Hepatocyte (in vitro differentiated cells): ENCODE measurements around the gene HSF5. TPM values are rescaled to one million over a fixed set of nuclear protein-coding genes. Genes with fewer than 3 reads are reported as not detected.

Source experiments
- DNase-seq: peaks from one replicate; pipeline ENCODE4 v3.0.0-alpha.2; 2016; ENCODE audit warnings: low spot score
- H2AFZ ChIP-seq: fragments of 200-600 bp; sonication (generic); 2 replicates; pipeline ENCODE4 v1.6.0; 2016; ENCODE audit warnings: antibody characterized with exemption, mild to moderate bottlenecking
- H3K27ac ChIP-seq: fragments of 200-600 bp; sonication (generic); 2 replicates; pipeline ENCODE4 v1.5.1; 2016; ENCODE audit warnings: mild to moderate bottlenecking
- H3K27me3 ChIP-seq: fragments of 200-600 bp; sonication (generic); 2 replicates; pipeline ENCODE4 v1.6.1; 2016
- H3K36me3 ChIP-seq: fragments of 200-600 bp; sonication (generic); replicated peaks from 2 replicates; pipeline ENCODE4 v1.5.1; 2016; ENCODE audit warnings: low read depth; ENCODE audit not compliant: insufficient read depth
- H3K4me1 ChIP-seq: fragments of 200-600 bp; sonication (generic); 2 replicates; pipeline ENCODE4 v1.5.1; 2016; ENCODE audit warnings: mild to moderate bottlenecking, moderate library complexity; ENCODE audit not compliant: insufficient read depth
- H3K4me2 ChIP-seq: fragments of 200-600 bp; sonication (generic); 2 replicates; pipeline ENCODE4 v1.6.0; 2016
- H3K4me3 ChIP-seq: fragments of 200-600 bp; sonication (generic); 2 replicates; pipeline ENCODE4 v1.5.1; 2016; ENCODE audit warnings: mild to moderate bottlenecking
- H3K79me2 ChIP-seq: fragments of 200-600 bp; sonication (generic); 2 replicates; pipeline ENCODE4 v1.6.0; 2017; ENCODE audit warnings: mild to moderate bottlenecking
- H3K9me2 ChIP-seq: fragments of 200-600 bp; sonication (generic); replicated peaks from 2 replicates; pipeline ENCODE4 v1.6.0; 2017; ENCODE audit warnings: mild to moderate bottlenecking; ENCODE audit not compliant: insufficient read depth
- H3K9me3 ChIP-seq: fragments of 200-600 bp; sonication (generic); 2 replicates; pipeline ENCODE4 v1.5.1; 2016; ENCODE audit warnings: low read depth, mild to moderate bottlenecking
- H4K20me1 ChIP-seq: fragments of 200-600 bp; sonication (generic); 2 replicates; pipeline ENCODE4 v1.6.0; 2016; ENCODE audit warnings: mild to moderate bottlenecking; ENCODE audit not compliant: insufficient read depth, poor library complexity, severe bottlenecking
- CTCF ChIP-seq: fragments of 200-600 bp; sonication (generic); IDR thresholded peaks from 2 replicates; pipeline ENCODE4 v1.5.1; 2016; ENCODE audit warnings: antibody characterized with exemption, mild to moderate bottlenecking; ENCODE audit not compliant: poor library complexity
- EZH2 ChIP-seq: fragments of 200-600 bp; sonication (generic); IDR thresholded peaks from 2 replicates; pipeline ENCODE4 v1.6.1; 2016; ENCODE audit warnings: antibody characterized with exemption, mild to moderate bottlenecking, borderline replicate concordance
- EZH2phosphoT487 ChIP-seq: fragments of 200-600 bp; sonication (generic); IDR thresholded peaks from one replicate; pipeline ENCODE4 v1.6.1; 2018; ENCODE audit warnings: antibody characterized with exemption, mild to moderate bottlenecking, low read depth, moderate library complexity; ENCODE audit not compliant: unreplicated experiment, severe bottlenecking
- WGBS: methylation state at CpG from one replicate; pipeline ENCODE4 v1.1.6; 2016; ENCODE audit warnings: low lambda C conversion rate; ENCODE audit errors: missing lambda C conversion rate; 5-methylcytosine and 5-hydroxymethylcytosine counted together
- polyA plus RNA-seq: library from polyadenylated mRNA; unstranded; fragments of >200 nt; fragmentation: Nextera tagmentation; extraction: Ambion mirVana; gene quantifications from 2 replicates; pipeline ENCODE4 v1.2.1, GENCODE V29; 2016
- total RNA-seq: library from RNA; depleted of rRNA; stranded (reverse); fragments of >200 nt; gene quantifications from 2 replicates; pipeline ENCODE4 v1.2.3, GENCODE V29; 2014

Gene HSF5
- total and polyA plus RNA-seq, 2 experiments from 2014 or later, result 0.03 TPM; not detected in 1

DNA sequence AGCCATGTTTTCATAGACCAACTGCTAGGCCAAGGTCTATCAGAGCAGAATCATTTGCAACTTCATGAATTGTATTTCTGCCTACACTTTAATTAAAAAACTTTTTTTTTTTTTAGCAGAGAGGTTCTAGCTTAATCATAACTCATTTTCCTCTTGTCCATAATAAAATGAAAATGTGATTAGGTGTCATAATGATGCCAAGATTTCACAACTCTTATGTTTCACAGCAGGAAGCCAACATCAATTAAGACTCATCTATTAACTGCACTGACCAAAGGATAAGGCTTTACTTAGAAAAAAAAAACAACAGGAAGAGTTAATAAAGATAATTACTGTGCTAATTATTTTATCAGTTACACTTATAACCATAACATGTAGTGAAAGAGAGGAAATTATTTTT lies 52.0 kb downstream of the HSF5 start:
- TF ChIP-seq EZH2phosphoT487, result no peak
- Histone ChIP-seq H3K27ac (no peak overlapping the region), H2AFZ (no peak overlapping the region), H3K79me2 (no peaks in the 10 kb centered on the region), H3K27me3 (no peaks in the 10 kb centered on the region), H3K9me2 (no peaks in the 10 kb centered on the region), H3K4me3 (no peak overlapping the region), H3K4me2 (no peak overlapping the region), H4K20me1 (no peaks in the 10 kb centered on the region), H3K36me3 (no peaks in the 10 kb centered on the region), H3K9me3 (no peaks in the 10 kb centered on the region), H3K4me1 (no peaks in the 10 kb centered on the region)
- DNase-seq, result no peak

- Histone ChIP-seq H3K9me2 (no peaks in the 10 kb centered on the region), H3K36me3 (no peaks in the 10 kb centered on the region), H3K27me3 (no peaks in the 10 kb centered on the region), H3K27ac (no peak overlapping the region), H3K4me3 (no peak overlapping the region), H3K4me2 (no peak overlapping the region), H3K4me1 (no peaks in the 10 kb centered on the region), H3K79me2 (no peaks in the 10 kb centered on the region), H4K20me1 (no peaks in the 10 kb centered on the region), H2AFZ (no peak overlapping the region), H3K9me3 (no peaks in the 10 kb centered on the region)
- no peak for DNase-seq
- TF ChIP-seq EZH2 (no peak), CTCF (no peak), EZH2phosphoT487 (no peak)
- WGBS, result 87% methylated on average over 7 of the region's 7 CpGs
Measured at GRCh38 chr17:58432806-58433573, 55.2 kb downstream of the HSF5 start.

- no peak overlapping the region for H2AFZ ChIP-seq
- WGBS, result 91% methylated on average over 3 of the region's 3 CpGs
Measured at GRCh38 chr17:58427807-58428206, 60.4 kb downstream of the HSF5 start.

More at GRCh38 chr17:58427807-58428206, 60.4 kb downstream of the HSF5 start:
- no peaks in the 10 kb centered on the region for H3K36me3 ChIP-seq
- H3K79me2 ChIP-seq, result no peaks in the 10 kb centered on the region
- H3K9me2 ChIP-seq, result no peaks in the 10 kb centered on the region
- no peaks in the 10 kb centered on the region for H4K20me1 ChIP-seq
- H3K27ac ChIP-seq, result no peak overlapping the region
- H3K4me2 ChIP-seq, result no peak overlapping the region
- no peak for DNase-seq
- H3K9me3 ChIP-seq, result no peaks in the 10 kb centered on the region
- no peaks in the 10 kb centered on the region for H3K4me1 ChIP-seq
- no peaks in the 10 kb centered on the region for H3K27me3 ChIP-seq
- TF ChIP-seq EZH2 (no peak), EZH2phosphoT487 (no peak), CTCF (no peak)
- H3K4me3 ChIP-seq, result no peak overlapping the region
